ENCODE measurements around the gene ACTR2.

GRCh38 chr2:65282477-65283053 lies 54.9 kb downstream of the ACTR2 start:
- no peak for TF ChIP-seq REST (tag by site-specific recombination; IDR thresholded peaks at IDR 0.05)
- TF ChIP-seq BCL11B (tag by site-specific recombination; IDR thresholded peaks at IDR 0.05; ENCODE audit: low read depth), result no peak
- no peak for TF ChIP-seq CTCF (tag by site-specific recombination; IDR thresholded peaks at IDR 0.05)
- TF ChIP-seq ZNF121 (tag by site-specific recombination; IDR thresholded peaks at IDR 0.05), result no peak
- no peak for TF ChIP-seq ZNF664 (tag by site-specific recombination; IDR thresholded peaks at IDR 0.05)
- TF ChIP-seq ZNF398 (tag by site-specific recombination; IDR thresholded peaks at IDR 0.05), result no peak
- TF ChIP-seq YY1 (tag by site-specific recombination; IDR thresholded peaks at IDR 0.05), result no peak
